ENCODE results near the gene CFLAR. TPM values are rescaled to one million over a fixed set of nuclear protein-coding genes. Genes with fewer than 3 reads are reported as not detected.
A peak's percentile ranks its signal among the peaks of the same experiment; 100 is the strongest.
"Not testable (repeated sequence)": the region's sequence is repeated elsewhere in the genome, so short reads cannot be mapped to it uniquely, and the experiment has no call there.

Gene CFLAR
- total RNA-seq, 1 donor from 2014 or later = 210 TPM

GRCh38 chr2:201168496-201168895 is 52.5 kb downstream of the CFLAR start:
- ATAC-seq; intact Hi-C loops (cut with DNase I); DNase-seq (ENCODE audit: low spot score): not testable (repeated sequence)

GRCh38 chr2:201171259-201171814 is 55.4 kb downstream of the CFLAR start:
- ATAC-seq (no peak), DNase-seq (ENCODE audit: low spot score) (no peak)
- intact Hi-C loops (cut with DNase I) = loop anchor here (10.0 kb wide), 1 partner anchor 267 kb away; no protein-coding TSS in a partner anchor

DNA sequence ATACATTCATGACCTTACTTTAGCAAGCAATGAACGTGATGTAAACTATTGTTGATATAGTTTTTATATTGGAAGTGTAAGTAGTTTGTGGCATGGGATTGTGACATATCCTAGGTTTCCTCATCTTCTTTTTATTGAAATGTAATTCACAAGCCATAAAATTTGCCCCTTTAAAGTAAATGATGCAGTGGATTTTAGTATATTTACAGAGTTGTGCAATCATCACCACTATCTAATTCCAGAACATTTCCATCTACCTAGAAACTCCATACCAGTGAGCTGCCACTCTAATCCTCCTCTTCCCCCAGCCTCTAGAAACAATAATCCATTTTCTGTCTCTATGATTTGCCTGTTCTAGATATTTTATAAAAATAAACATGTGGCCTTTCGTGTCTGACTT is 56.3 kb downstream of the CFLAR start:
- ATAC-seq (no peak), DNase-seq (ENCODE audit: low spot score) (no peak)
- intact Hi-C loops (cut with DNase I) = loop anchor here (10.0 kb wide), 1 partner anchor 267 kb away; no protein-coding TSS in a partner anchor

DNA sequence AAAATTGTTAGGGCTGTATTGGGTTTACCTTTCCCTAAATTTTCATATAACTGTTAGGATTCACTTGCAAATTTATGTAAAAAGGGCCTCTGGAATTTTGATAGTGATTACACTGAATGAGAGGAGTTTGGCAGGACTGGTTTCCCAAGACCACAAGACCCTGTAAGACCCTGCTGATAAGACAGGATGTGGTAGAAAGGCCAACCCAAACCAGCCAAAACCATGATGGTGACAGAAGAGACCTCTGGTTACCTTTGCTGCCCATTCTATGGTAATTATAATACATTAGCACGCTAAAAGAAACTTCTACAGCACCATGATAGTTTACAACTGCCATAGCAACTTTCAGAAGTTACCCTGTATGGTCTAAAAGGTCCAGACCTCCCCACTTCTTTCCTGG is 58.7 kb downstream of the CFLAR start:
- DNase-seq (ENCODE audit: low spot score) (no peak), ATAC-seq (no peak)
- intact Hi-C loops (cut with DNase I) = loop anchor here (10.0 kb wide), 1 partner anchor 270 kb away; no protein-coding TSS in a partner anchor

DNA sequence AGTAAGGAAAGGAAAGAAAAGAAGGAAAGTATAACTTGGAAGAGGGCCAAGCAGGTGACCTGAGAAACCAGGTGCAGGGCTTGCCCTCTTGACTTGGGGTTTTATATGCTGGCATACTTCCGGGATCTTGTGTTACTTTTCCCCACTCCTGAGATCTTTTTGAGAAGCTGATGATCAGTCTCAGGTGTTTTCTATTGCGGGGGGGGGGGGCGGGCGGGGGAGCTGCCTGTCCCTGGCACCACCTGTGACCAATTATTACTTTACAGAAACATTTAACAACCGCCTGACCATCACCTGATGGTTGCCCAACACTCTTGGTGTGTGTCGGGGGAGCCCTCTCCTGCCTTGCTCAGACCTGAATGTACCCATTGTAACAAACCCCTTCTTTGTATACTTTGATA is 60.1 kb downstream of the CFLAR start:
- intact Hi-C loops (cut with DNase I) = loop anchor here (10.0 kb wide), 1 partner anchor 271 kb away; no protein-coding TSS in a partner anchor
- no peak for ATAC-seq
- DNase-seq (ENCODE audit: low spot score) = no peak

GRCh38 chr2:201180010-201180409 is 64.0 kb downstream of the CFLAR start:
- peak; percentile 42 for ATAC-seq
- DNase-seq (ENCODE audit: low spot score) = no peak
- intact Hi-C loops (cut with DNase I) = no loop called here

- DNase-seq (ENCODE audit: low spot score) = no peak
- intact Hi-C loops (cut with DNase I) = no loop called here
- peak; percentile 58 for ATAC-seq
Observed at GRCh38 chr2:201182650-201183364, 66.8 kb downstream of the CFLAR start, which contains the start of gene CASP10. CASP10 (plus strand) TSS chr2:201183141; CDS start chr2:201185778, 2,637 bp downstream.

DNA sequence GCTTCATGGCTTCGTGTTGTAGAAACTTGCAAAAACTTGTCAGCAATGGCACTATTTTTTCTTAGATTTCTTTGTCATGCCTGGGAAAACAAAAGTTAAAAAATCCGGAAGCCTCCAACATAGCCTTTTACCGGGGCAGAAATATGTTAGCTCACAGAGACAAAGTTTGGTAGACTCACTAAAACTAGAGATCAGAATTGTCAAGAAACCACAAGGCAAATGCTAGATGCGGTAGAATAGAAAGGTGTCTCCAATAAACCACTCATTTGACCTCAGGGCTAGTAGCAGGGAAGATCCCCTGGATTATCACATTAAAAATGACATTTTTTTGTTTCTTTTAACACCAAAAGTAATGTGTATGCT is 67.4 kb downstream of the CFLAR start:
- intact Hi-C loops (cut with DNase I) = no loop called here
- DNase-seq (ENCODE audit: low spot score) (no peak), ATAC-seq (no peak)

DNA sequence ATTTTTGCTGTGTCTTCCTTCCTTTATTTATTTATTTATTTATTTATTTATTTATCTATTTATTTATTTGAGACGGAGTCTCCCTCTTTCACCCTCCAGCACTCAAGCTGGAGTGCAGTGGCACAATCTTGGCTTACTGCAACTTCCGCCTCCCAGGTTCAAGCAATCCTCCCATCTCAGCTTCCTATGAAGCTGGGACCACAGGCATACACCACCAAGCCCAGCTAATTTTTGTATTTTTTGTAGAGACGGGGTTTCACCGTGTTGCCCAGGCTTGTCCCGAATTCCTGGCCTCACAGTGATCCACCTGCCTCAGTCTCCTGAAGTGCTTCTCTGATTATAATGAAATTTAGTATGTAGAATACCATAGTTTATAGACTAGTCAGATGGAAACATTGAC is 67.9 kb downstream of the CFLAR start:
- DNase-seq (ENCODE audit: low spot score); ATAC-seq; intact Hi-C loops (cut with DNase I): not testable (repeated sequence)

DNA sequence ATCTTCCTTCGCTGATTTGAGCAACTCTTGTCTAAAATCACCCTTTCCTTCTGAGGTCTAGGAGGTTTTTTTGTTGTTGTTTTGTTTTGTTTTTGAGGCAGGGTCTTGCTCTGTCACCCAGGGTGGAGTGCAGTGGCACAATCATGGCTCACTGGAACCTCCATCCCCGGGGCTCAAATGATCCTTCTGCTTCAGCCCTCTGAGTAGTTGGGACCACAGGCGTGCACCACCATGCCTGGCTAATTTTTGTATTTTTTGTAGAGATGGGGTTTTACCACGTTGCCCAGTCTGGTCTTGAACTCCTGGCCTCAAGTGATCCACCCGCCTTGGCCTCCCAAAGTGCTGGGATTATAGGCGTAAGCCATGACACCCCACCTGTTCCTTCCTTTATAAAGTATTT is 68.3 kb downstream of the CFLAR start:
- intact Hi-C loops (cut with DNase I); DNase-seq (ENCODE audit: low spot score); ATAC-seq: not testable (repeated sequence)

DNA sequence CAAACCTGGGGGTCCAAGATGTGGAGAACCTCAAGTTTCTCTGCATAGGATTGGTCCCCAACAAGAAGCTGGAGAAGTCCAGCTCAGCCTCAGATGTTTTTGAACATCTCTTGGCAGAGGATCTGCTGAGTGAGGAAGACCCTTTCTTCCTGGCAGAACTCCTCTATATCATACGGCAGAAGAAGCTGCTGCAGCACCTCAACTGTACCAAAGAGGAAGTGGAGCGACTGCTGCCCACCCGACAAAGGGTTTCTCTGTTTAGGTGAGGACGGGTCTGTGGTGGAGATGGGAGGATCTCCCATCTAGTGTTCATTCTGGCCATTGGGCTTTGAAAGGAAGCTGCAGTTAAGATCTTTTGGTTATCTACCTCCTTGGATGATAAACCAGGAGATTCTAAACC is 69.9 kb downstream of the CFLAR start:
- DNase-seq (ENCODE audit: low spot score) = no peak

GRCh38 chr2:201186982-201187381 is 71.0 kb downstream of the CFLAR start:
- DNase-seq (ENCODE audit: low spot score) (no peak), ATAC-seq (no peak)
- intact Hi-C loops (cut with DNase I) = no loop called here

More for the DNA sequence above, 69.9 kb downstream of the CFLAR start:
- ATAC-seq = no peak
- intact Hi-C loops (cut with DNase I) = no loop called here

DNA sequence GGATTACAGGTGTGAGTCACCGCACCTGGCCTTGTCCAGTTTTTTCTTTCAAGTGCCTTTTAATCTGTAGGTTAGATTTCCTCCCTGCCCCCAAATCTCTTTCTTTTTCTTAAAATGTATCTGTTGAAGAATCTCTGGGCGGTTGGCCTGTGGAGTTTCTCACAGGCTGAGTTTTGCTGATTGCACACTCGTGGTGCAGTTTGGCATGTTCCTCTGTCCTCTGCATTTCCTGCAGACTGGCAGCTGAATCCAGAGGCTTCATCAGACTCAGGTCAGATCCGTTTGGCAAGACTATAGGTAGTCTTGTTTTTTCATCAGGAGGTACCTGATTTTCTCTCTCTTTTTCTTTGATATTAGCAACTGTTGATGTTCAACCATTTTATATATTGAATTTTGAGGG is 72.5 kb downstream of the CFLAR start:
- ATAC-seq = no peak
- intact Hi-C loops (cut with DNase I) = no loop called here
- DNase-seq (ENCODE audit: low spot score) = no peak

- ATAC-seq (peak; percentile 24), DNase-seq (ENCODE audit: low spot score) (no peak)
- intact Hi-C loops (cut with DNase I) = no loop called here
Observed at GRCh38 chr2:201191132-201191875, 75.3 kb downstream of the CFLAR start.

GRCh38 chr2:201194097-201194496 is 78.1 kb downstream of the CFLAR start:
- intact Hi-C loops (cut with DNase I) = no loop called here
- no peak for ATAC-seq
- DNase-seq (ENCODE audit: low spot score) = no peak

DNA sequence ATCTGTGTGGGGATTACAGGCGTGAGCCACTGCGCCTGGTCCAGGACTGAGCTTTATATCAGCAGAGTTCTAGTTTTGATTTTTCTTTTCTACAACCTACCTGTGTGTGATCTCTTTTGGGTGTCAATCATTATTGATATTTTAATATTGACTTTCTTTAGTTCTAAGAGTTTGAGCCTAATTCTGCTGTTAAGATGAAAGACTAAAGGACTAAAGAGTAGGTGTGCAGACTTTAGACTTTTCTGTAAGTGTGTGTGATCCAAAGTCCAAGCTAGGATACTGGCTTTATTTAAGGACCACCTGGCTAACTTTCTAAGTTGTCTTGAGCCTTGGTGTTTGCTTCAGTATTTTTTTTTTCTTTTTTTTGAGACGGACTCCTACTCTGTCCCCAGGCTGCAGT is 79.4 kb downstream of the CFLAR start:
- intact Hi-C loops (cut with DNase I) = no loop called here
- DNase-seq (ENCODE audit: low spot score) (no peak), ATAC-seq (no peak)

GRCh38 chr2:201196003-201196402 is 80.0 kb downstream of the CFLAR start:
- intact Hi-C loops (cut with DNase I) = no loop called here
- DNase-seq (ENCODE audit: low spot score) (no peak), ATAC-seq (no peak)

GRCh38 chr2:201196803-201197202 is 80.8 kb downstream of the CFLAR start:
- no peak for ATAC-seq
- intact Hi-C loops (cut with DNase I) = no loop called here
- no peak for DNase-seq (ENCODE audit: low spot score)

GRCh38 chr2:201197781-201198180 is 81.8 kb downstream of the CFLAR start:
- DNase-seq (ENCODE audit: low spot score) (no peak), ATAC-seq (no peak)
- intact Hi-C loops (cut with DNase I) = no loop called here

- ATAC-seq (no peak), DNase-seq (ENCODE audit: low spot score) (no peak)
Observed at GRCh38 chr2:201199847-201200246, 83.9 kb downstream of the CFLAR start.

More at GRCh38 chr2:201199847-201200246, 83.9 kb downstream of the CFLAR start:
- intact Hi-C loops (cut with DNase I) = no loop called here

Data from sciatic nerve (tissue), 2 donors.